22Rv1 (cell line): ENCODE data around the gene HAGH.

Source experiments
- ZFX ChIP-seq: fragments of 450-650 bp; IDR thresholded peaks from 2 replicates; pipeline ENCODE4 v1.6.1; 2017; ENCODE audit warnings: antibody characterized with exemption, borderline replicate concordance
- TF ChIP-seq, protein P1 (sequence below): fragments of 450-650 bp; IDR thresholded peaks from 2 replicates; pipeline ENCODE4 v1.5.1; 2017; ENCODE audit warnings: mild to moderate bottlenecking

DNA sequence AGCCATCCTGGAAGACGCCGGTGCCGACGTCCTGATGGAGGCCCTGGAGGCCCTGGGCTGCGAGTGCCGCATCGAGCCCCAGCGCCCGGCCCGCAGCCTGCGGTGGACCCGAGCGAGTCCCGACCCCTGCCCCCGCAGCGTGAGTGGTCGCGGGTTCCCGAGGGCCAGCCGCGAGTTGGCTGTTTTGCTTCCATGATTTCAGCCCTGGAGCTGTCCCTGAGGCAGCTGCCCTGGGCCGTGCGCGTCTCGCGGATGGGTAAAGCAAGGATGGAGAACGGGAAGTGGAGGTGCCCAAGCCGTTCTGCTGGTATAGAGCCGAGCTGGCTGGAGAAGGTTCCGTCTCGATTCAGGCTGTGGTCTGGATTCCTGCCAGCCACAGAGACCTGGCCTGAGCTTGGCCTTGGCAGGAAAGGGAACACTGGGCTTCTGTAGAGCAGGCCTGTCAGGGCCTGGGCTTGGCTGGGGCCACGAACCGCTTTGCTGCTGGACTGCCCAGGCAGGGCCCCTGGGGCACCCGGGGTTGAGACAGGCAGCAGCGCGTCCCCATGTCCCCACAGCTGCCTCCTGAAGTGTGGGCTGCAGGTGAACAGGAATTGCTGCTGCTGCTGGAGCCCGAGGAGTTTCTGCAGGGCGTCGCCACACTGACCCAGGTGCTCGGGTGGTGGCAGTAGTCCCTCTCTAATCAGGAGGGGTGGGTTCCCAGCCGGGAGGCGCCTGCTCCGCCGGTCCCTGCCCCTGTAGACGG, 52.8 kb downstream of the HAGH start:
- TF ChIP-seq, protein P1, sequence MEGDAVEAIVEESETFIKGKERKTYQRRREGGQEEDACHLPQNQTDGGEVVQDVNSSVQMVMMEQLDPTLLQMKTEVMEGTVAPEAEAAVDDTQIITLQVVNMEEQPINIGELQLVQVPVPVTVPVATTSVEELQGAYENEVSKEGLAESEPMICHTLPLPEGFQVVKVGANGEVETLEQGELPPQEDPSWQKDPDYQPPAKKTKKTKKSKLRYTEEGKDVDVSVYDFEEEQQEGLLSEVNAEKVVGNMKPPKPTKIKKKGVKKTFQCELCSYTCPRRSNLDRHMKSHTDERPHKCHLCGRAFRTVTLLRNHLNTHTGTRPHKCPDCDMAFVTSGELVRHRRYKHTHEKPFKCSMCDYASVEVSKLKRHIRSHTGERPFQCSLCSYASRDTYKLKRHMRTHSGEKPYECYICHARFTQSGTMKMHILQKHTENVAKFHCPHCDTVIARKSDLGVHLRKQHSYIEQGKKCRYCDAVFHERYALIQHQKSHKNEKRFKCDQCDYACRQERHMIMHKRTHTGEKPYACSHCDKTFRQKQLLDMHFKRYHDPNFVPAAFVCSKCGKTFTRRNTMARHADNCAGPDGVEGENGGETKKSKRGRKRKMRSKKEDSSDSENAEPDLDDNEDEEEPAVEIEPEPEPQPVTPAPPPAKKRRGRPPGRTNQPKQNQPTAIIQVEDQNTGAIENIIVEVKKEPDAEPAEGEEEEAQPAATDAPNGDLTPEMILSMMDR = peak; percentile 72
- TF ChIP-seq ZFX = no peak
